ENCODE measurements around the gene GHITM. TPM values are rescaled to one million over a fixed set of nuclear protein-coding genes. Genes with fewer than 3 reads are reported as not detected.

The GHITM gene
- total and polyA plus RNA-seq, 2 of the 8 experiments (the other 6 are each of a cell fraction or from before 2014, with no cell fraction given): 86.2 to 97.0 TPM

DNA sequence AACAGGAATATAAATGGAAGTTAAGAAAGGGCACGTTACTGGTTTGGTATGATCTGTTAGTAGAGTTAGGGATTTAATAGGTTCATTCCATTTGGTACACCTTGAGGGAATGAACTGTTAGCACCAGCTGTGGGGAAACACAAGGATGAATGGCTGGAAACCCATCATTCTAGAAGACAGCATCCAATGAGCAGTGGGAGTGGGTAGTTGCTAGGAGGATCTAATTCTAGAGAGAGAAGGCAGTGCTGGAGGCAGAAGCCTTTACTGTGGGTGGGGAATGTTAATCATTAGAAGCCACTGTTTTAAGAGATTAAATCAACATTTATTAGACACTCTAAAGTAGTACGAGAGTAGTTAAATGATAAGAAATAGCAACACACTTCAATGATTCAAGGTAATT lies 18.8 kb downstream of the GHITM start:
- no peak overlapping the region for H2BK20ac ChIP-seq (ENCODE audit: low read length)
- no peak overlapping the region for H2AK5ac ChIP-seq (ENCODE audit: low read depth, low read length)
- POLR2A ChIA-PET (ENCODE audit: partially characterized antibody): interaction anchor here (0.7 to 2.1 kb wide), 6 partner anchors 11 to 97 kb away, joined by 3 to 13 read pairs (median 3); partner anchors contain the start of gene GHITM
- no peaks in the 10 kb centered on the region for H4K20me1 ChIP-seq (replicated peaks in 1 of 2; ENCODE audit: control insufficient read depth in 1 of 2, insufficient read depth in 2 of 2, low read length in 2 of 2)
- H2BK5ac ChIP-seq (ENCODE audit: low read depth, low read length): no peak overlapping the region
- no peak overlapping the region for H3K14ac ChIP-seq (ENCODE audit: insufficient read length)
- no peak overlapping the region for H4K91ac ChIP-seq (replicated peaks; ENCODE audit: insufficient read length, low read length)
- H2BK120ac ChIP-seq (replicated peaks; ENCODE audit: low read depth, low read length): no peak overlapping the region
- no peak overlapping the region for H4K8ac ChIP-seq (ENCODE audit: extremely low read depth, insufficient read depth, low read length)
- no peak overlapping the region for H2BK15ac ChIP-seq (ENCODE audit: low read length)
- H3K56ac ChIP-seq (replicated peaks; ENCODE audit: insufficient read length, low read depth, low read length): no peak overlapping the region
- no peak overlapping the region for H3K4me3 ChIP-seq (ENCODE audit: extremely low read depth in 1 of 4, insufficient read depth in 2 of 4, low read depth in 3 of 4, low read length in 4 of 4)
- peaks cover 0 to 11% (median 4%) of the 10 kb centered on the region in 4 experiments; a peak in 3 of 8 replicates for H3K36me3 ChIP-seq (ENCODE audit: control insufficient read depth in 2 of 4, insufficient read depth in 4 of 4, low read length in 3 of 4)
- H3K23me2 ChIP-seq (ENCODE audit: low read depth, low read length): no peaks in the 10 kb centered on the region
- no peak overlapping the region for H2BK12ac ChIP-seq (ENCODE audit: low read depth, low read length)
- H3K23ac ChIP-seq (ENCODE audit: insufficient read length): no peak overlapping the region
- H3K79me2 ChIP-seq (ENCODE audit: control insufficient read depth in 1 of 2, insufficient read depth in 2 of 2, low read length in 2 of 2): no peaks in the 10 kb centered on the region
- H3K18ac ChIP-seq (ENCODE audit: extremely low read depth, low read length): no peak overlapping the region
- DNase-seq (ENCODE audit: low read depth in 1 of 2, low spot score in 2 of 2): no peak
- H3K4me2 ChIP-seq (ENCODE audit: insufficient read depth in 1 of 2, low read depth in 2 of 2, low read length in 2 of 2): no peak overlapping the region
- H3K4me1 ChIP-seq (replicated peaks in 1 of 4; ENCODE audit: control insufficient read depth in 3 of 4, insufficient read depth in 4 of 4, low read length in 3 of 4): peaks cover 2 to 24% (median 17%) of the 10 kb centered on the region in 4 experiments; a peak in 6 of 7 replicates
- H3K27me3 ChIP-seq (replicated peaks in 1 of 4; ENCODE audit: control insufficient read depth in 3 of 4, extremely low read depth in 1 of 4, insufficient read depth in 3 of 4, low read length in 3 of 4): no peaks in the 10 kb centered on the region
- H3K9ac ChIP-seq (replicated peaks in 1 of 4; ENCODE audit: extremely low read depth in 1 of 4, low read depth in 3 of 4, low read length in 3 of 4): no peak overlapping the region
- TF ChIP-seq GTF2F1 (IDR thresholded peaks at IDR 0.05; ENCODE audit: borderline replicate concordance, low read depth, low read length) (no peak), CBX5 (IDR thresholded peaks at IDR 0.05; ENCODE audit: low read depth, low read length) (no peak), CBX8 (IDR thresholded peaks at IDR 0.05; ENCODE audit: borderline replicate concordance, low read depth, low read length) (no peak)
- CTCF ChIA-PET (ENCODE audit: partially characterized antibody): interaction anchor here (1.4 to 10.9 kb wide), 5 partner anchors 10 to 59 kb away, joined by 3 to 95 read pairs (median 28); no protein-coding TSS in a partner anchor
- no peaks in the 10 kb centered on the region for H3K9me3 ChIP-seq (ENCODE audit: insufficient read depth in 2 of 2, low read depth in 1 of 2, low read length in 1 of 2)
- H3K79me1 ChIP-seq (ENCODE audit: low read depth, low read length): no peaks in the 10 kb centered on the region
- no peak for FAIRE-seq
- no peak overlapping the region for H3K27ac ChIP-seq (ENCODE audit: low read depth, low read length)
- WGBS, 2 experiments (ENCODE audit: extremely low coverage in 1 of 2, insufficient coverage in 1 of 2, insufficient read length in 1 of 2, insufficient replicate concordance in 2 of 2, low coverage in 1 of 2, low lambda C conversion rate in 2 of 2, missing lambda C conversion rate in 1 of 2): 86% methylated on average over 2 of the region's 2 CpGs; no CpG with 5 or more reads in 1 of the 2 experiments
- H4K5ac ChIP-seq (ENCODE audit: insufficient read length, low read depth, low read length): no peak overlapping the region
- no peak overlapping the region for H3K4ac ChIP-seq (replicated peaks; ENCODE audit: insufficient read length, low read depth, low read length)
- no peak overlapping the region for H2AFZ ChIP-seq (ENCODE audit: low read length)

Measured in H1 (cell line).